Sigmoid colon (tissue), 4 donors: ENCODE data around the gene TAF1B.

ENCODE experiments used
- EP300 ChIP-seq, 4 donors: sonication (generic); formaldehyde crosslinking; IDR thresholded peaks; one replicate each; pipeline ENCODE4 v1.6.1; 2017; ENCODE audit warnings: antibody characterized with exemption in 4 of 4
- POLR2A ChIP-seq, 2 donors: fragments of 450-650 bp; IDR thresholded peaks; one replicate each; pipeline ENCODE4 v1.6.1; 2016; ENCODE audit warnings: antibody characterized with exemption in 2 of 2, mild to moderate bottlenecking in 2 of 2, moderate library complexity in 2 of 2
- TF ChIP-seq, protein P1 (sequence below), 4 experiments: fragments of 450-650 bp in 3 of 4; fragments of 200-600 bp in 1 of 4; IDR thresholded peaks; one replicate each; pipeline ENCODE4 v1.5.1; 2016 to 2019; ENCODE audit warnings: antibody characterized with exemption in 4 of 4, mild to moderate bottlenecking in 3 of 4, moderate library complexity in 2 of 4

- TF ChIP-seq POLR2A (IDR thresholded peaks at IDR 0.05) (no peak), EP300 (IDR thresholded peaks at IDR 0.05) (no peak)
- TF ChIP-seq, protein P1, sequence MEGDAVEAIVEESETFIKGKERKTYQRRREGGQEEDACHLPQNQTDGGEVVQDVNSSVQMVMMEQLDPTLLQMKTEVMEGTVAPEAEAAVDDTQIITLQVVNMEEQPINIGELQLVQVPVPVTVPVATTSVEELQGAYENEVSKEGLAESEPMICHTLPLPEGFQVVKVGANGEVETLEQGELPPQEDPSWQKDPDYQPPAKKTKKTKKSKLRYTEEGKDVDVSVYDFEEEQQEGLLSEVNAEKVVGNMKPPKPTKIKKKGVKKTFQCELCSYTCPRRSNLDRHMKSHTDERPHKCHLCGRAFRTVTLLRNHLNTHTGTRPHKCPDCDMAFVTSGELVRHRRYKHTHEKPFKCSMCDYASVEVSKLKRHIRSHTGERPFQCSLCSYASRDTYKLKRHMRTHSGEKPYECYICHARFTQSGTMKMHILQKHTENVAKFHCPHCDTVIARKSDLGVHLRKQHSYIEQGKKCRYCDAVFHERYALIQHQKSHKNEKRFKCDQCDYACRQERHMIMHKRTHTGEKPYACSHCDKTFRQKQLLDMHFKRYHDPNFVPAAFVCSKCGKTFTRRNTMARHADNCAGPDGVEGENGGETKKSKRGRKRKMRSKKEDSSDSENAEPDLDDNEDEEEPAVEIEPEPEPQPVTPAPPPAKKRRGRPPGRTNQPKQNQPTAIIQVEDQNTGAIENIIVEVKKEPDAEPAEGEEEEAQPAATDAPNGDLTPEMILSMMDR (IDR thresholded peaks at IDR 0.05) = no peak
Observed at GRCh38 chr2:9879455-9880194, 36.4 kb downstream of the TAF1B start.
